ENCODE results near the gene DDX39B.

DNA sequence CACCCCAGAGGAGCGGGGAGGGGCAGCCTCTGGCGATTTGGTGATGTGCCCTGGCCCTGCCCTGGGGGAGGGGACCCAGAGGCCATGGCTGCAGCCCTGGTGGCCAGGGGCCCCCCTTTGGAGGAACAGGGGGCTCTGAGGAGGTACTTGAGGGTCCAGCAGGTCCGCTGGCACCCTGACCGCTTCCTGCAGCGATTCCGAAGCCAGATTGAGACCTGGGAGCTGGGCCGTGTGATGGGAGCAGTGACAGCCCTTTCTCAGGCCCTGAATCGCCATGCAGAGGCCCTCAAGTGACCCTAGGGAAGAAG lies 16.5 kb upstream of the DDX39B start:
- TF ChIP-seq ZBTB7A (tag by site-specific recombination; IDR thresholded peaks at IDR 0.05; ENCODE audit: low read depth) = no peak
- TF ChIP-seq ZNF544 (tag by site-specific recombination; IDR thresholded peaks at IDR 0.05) = no peak
- no peak for TF ChIP-seq ZNF548 (tag by site-specific recombination; IDR thresholded peaks at IDR 0.05)
- TF ChIP-seq ZNF133 (tag by site-specific recombination; IDR thresholded peaks at IDR 0.05) = no peak
- TF ChIP-seq, protein P1, sequence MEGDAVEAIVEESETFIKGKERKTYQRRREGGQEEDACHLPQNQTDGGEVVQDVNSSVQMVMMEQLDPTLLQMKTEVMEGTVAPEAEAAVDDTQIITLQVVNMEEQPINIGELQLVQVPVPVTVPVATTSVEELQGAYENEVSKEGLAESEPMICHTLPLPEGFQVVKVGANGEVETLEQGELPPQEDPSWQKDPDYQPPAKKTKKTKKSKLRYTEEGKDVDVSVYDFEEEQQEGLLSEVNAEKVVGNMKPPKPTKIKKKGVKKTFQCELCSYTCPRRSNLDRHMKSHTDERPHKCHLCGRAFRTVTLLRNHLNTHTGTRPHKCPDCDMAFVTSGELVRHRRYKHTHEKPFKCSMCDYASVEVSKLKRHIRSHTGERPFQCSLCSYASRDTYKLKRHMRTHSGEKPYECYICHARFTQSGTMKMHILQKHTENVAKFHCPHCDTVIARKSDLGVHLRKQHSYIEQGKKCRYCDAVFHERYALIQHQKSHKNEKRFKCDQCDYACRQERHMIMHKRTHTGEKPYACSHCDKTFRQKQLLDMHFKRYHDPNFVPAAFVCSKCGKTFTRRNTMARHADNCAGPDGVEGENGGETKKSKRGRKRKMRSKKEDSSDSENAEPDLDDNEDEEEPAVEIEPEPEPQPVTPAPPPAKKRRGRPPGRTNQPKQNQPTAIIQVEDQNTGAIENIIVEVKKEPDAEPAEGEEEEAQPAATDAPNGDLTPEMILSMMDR (tag by site-specific recombination; IDR thresholded peaks at IDR 0.05) = no peak
- TF ChIP-seq, protein P2, sequence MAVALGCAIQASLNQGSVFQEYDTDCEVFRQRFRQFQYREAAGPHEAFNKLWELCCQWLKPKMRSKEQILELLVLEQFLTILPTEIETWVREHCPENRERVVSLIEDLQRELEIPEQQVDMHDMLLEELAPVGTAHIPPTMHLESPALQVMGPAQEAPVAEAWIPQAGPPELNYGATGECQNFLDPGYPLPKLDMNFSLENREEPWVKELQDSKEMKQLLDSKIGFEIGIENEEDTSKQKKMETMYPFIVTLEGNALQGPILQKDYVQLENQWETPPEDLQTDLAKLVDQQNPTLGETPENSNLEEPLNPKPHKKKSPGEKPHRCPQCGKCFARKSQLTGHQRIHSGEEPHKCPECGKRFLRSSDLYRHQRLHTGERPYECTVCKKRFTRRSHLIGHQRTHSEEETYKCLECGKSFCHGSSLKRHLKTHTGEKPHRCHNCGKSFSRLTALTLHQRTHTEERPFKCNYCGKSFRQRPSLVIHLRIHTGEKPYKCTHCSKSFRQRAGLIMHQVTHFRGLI (tag by site-specific recombination; IDR thresholded peaks at IDR 0.05) = no peak
- TF ChIP-seq ZNF670 (tag by site-specific recombination; IDR thresholded peaks at IDR 0.05; ENCODE audit: low read depth) = no peak
- TF ChIP-seq YY2 (tag by site-specific recombination; IDR thresholded peaks at IDR 0.05) = no peak
- TF ChIP-seq ZNF274 (IDR thresholded peaks at IDR 0.05; ENCODE audit: low read length) = no peak
- TF ChIP-seq ZNF274 (tag by site-specific recombination; IDR thresholded peaks at IDR 0.05; ENCODE audit: borderline replicate concordance) = no peak
- TF ChIP-seq OSR2 (tag by site-specific recombination; IDR thresholded peaks at IDR 0.05) = no peak
- no peak for TF ChIP-seq ZNF175 (tag by site-specific recombination; IDR thresholded peaks at IDR 0.05)
- TF ChIP-seq, protein P3, sequence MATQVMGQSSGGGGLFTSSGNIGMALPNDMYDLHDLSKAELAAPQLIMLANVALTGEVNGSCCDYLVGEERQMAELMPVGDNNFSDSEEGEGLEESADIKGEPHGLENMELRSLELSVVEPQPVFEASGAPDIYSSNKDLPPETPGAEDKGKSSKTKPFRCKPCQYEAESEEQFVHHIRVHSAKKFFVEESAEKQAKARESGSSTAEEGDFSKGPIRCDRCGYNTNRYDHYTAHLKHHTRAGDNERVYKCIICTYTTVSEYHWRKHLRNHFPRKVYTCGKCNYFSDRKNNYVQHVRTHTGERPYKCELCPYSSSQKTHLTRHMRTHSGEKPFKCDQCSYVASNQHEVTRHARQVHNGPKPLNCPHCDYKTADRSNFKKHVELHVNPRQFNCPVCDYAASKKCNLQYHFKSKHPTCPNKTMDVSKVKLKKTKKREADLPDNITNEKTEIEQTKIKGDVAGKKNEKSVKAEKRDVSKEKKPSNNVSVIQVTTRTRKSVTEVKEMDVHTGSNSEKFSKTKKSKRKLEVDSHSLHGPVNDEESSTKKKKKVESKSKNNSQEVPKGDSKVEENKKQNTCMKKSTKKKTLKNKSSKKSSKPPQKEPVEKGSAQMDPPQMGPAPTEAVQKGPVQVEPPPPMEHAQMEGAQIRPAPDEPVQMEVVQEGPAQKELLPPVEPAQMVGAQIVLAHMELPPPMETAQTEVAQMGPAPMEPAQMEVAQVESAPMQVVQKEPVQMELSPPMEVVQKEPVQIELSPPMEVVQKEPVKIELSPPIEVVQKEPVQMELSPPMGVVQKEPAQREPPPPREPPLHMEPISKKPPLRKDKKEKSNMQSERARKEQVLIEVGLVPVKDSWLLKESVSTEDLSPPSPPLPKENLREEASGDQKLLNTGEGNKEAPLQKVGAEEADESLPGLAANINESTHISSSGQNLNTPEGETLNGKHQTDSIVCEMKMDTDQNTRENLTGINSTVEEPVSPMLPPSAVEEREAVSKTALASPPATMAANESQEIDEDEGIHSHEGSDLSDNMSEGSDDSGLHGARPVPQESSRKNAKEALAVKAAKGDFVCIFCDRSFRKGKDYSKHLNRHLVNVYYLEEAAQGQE (tag by site-specific recombination; IDR thresholded peaks at IDR 0.05) = no peak
